ENCODE measurements around the gene ZNF18.

DNA sequence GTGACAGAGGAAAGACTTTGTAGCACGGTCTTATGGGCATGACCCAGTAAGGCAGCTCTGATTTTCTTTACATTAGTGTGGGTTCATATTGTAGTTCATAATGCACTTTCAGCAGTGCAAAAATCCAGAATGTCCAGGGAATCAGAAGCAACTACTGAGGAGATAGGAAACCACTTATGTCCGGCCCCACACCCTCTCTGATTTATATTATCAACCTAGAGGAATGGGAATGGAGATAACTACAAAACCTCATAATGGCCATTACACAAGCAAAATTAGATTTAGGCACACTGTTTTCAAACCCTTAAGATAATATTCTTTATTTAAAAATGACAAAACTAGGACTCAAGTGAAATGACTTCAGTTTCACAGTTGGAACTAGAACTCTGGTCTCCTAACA is 31.3 kb upstream of the ZNF18 start:
- no peak for TF ChIP-seq POLR2A (IDR thresholded peaks at IDR 0.05; ENCODE audit: low read depth)
- TF ChIP-seq, protein P1, sequence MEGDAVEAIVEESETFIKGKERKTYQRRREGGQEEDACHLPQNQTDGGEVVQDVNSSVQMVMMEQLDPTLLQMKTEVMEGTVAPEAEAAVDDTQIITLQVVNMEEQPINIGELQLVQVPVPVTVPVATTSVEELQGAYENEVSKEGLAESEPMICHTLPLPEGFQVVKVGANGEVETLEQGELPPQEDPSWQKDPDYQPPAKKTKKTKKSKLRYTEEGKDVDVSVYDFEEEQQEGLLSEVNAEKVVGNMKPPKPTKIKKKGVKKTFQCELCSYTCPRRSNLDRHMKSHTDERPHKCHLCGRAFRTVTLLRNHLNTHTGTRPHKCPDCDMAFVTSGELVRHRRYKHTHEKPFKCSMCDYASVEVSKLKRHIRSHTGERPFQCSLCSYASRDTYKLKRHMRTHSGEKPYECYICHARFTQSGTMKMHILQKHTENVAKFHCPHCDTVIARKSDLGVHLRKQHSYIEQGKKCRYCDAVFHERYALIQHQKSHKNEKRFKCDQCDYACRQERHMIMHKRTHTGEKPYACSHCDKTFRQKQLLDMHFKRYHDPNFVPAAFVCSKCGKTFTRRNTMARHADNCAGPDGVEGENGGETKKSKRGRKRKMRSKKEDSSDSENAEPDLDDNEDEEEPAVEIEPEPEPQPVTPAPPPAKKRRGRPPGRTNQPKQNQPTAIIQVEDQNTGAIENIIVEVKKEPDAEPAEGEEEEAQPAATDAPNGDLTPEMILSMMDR (IDR thresholded peaks at IDR 0.05) = no peak
- TF ChIP-seq POLR2AphosphoS5 (IDR thresholded peaks at IDR 0.05) = no peak
